Occipital lobe (tissue), 2 donors: ENCODE measurements around the gene TRIM10. TPM values are rescaled to one million over a fixed set of nuclear protein-coding genes. Genes with fewer than 3 reads are reported as not detected.
"Not testable (repeated sequence)": the region's sequence is repeated elsewhere in the genome, so short reads cannot be mapped to it uniquely, and the experiment has no call there.

ENCODE experiments used
- DNase-seq: peaks from one replicate; lab custom pipeline; 2025; lab: John Stamatoyannopoulos, UW
- total RNA-seq: library from RNA; depleted of rRNA; stranded (reverse); fragments of >200 nt; gene quantifications from one replicate; pipeline ENCODE4 v1.2.3, GENCODE V29; 2014

The TRIM10 gene
- total RNA-seq, 1 donor from 2014 or later: 0.31 TPM

DNA sequence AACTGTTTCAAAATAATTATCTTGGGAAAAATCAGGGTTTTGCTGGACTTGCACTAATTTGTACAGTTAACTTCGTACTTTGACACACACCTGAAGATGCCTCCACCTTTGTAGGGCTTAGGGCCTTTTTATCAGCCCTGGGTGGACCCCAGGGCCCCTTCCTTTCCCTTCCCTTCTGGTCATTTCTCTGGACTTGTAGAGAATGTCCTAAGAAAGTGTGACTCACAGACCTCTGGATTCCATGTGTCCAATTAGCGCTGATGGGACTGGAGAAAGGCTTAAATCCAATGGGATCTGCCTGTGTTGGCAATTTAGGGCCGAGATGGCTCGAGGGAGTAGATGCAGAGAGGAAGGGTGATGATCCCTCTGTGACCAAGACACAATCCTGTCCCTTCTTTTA is 11.7 kb upstream of the TRIM10 start:
- DNase-seq: no peak

DNA sequence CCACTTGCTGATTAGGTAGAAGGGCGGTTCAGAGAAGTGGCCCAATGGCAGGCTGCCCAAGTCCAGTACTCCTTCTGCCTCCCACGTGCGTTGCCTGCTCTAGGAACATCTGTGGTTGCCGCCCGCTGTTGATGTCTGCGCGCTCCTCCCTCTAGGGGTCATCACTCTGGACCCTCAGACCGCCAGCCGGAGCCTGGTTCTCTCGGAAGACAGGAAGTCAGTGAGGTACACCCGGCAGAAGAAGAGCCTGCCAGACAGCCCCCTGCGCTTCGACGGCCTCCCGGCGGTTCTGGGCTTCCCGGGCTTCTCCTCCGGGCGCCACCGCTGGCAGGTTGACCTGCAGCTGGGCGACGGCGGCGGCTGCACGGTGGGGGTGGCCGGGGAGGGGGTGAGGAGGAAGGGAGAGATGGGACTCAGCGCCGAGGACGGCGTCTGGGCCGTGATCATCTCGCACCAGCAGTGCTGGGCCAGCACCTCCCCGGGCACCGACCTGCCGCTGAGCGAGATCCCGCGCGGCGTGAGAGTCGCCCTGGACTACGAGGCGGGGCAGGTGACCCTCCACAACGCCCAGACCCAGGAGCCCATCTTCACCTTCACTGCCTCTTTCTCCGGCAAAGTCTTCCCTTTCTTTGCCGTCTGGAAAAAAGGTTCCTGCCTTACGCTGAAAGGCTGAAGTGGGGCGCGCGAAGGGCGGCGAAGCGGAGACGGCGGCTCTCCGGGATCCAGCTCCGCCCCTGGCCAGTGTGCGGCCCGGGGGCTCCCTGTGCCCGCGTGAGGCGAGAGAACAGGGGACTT is 10.9 kb upstream of the TRIM10 start:
- DNase-seq: no peak

DNA sequence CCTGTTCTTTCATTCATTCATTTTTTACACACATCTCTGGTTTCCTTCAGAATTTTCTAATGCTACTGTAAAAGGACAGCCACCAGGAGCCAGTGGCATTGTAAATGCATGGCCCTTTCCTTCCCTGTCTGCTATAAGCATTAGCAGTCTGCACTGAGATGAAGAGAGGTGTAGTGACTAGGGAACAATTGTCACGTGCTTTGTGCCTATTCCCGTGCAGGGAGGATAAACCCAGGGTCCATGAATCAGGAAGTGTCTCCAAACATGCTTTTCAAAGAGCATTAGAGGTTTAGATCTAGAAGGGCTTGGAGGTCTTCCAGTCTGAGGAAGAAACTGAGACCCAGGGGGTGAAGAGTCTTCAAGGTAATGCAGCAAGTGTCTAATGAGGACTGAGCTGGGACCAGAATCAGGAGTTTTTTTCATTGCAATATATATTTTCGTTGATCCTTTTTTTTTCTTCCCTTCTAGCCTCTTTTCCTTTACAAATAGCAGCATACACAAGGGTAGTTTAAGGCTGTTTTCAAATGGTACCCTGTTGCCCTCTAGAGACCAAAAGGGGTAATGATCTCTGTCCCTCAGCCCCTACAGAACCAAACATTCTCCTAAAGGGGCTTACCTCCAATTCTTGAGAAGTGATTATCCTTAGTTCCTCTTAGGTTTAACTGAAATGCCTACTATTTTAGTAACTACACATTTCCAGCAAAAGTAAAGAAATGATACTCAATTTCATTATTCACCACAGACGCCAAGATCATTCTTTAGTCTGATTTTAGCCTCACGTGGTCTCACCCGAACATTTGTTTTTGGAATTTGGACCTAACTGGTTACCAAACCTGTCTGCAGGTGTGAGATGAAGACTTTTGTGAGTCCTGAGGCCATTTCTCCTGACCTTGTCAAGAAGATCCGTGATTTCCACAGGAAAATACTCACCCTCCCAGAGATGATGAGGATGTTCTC is 8.9 kb upstream of the TRIM10 start:
- DNase-seq: no peak

DNA sequence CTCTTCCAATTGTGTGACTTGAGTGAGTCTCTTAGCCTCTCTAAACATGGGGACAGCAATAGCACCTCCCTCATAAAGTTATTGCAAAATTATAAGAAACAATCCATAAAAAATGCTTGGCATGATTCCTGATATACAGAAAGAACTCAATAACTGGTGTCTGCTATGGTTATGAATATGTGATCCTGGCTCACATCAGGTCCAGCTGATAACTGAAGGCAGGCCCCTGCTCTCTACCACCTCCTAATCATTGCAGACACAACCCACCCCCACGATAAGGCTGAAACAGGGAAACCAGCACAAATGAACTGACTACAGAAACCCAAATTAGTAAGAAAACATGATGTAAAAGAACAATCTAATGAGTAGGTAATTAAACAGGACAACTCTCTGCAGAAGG is 7.7 kb upstream of the TRIM10 start:
- DNase-seq: no peak

DNA sequence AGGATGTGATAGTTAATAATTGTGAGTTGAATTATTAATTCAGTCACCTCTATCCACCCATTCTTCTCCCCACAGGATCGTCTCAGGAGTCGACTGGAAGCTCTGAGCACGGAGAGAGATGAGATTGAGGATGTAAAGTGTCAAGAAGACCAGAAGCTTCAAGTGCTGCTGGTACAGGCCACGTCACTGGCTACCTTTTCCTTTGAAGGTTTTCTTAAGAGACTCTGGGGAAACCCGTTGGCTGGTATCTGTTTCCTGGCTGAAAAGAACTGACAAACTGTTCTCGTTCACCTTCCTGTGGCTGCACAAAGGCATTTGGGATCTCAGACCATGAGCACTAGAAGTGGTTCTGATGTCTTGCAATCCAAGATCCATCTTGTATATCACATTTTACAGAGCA is 6.1 kb upstream of the TRIM10 start:
- DNase-seq: no peak

DNA sequence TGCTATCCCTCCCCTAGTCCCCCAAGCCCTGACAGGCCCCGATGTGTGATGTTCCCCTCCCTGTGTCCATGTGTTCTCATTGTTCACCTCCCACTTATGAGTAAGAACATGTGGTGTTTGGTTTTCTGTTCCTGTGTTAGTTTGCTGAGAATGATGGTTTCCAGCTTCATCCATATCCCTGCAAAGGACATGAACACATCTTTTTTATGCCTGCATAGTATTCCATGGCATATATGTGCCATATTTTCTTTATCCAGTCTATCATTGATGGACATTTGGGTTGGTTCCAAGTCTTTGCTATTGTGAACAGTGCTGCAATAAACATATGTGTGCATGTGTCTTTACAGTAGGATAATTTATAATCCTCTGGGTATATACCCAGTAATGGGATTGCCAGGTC is 4.2 kb upstream of the TRIM10 start:
- not testable (repeated sequence) for DNase-seq

DNA sequence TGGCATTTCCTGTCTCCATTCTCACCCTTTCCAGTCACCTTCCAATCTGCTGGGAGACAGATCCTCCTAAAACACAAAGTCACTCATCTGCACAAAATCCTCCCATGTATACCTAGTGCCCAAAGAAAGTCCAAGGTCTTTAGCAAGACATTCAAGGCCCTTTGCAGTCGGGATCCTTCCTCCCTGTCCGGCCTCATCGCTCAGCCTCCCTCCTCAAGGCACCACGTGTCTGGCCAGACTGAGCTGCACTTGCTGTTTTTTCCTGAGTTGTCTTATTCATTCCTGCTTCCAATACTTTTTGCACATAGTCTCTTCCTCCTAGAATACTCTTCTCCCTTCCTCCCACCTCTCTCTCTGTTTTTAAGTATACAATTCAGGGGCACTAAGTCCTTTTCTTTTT is 3.7 kb upstream of the TRIM10 start:
- DNase-seq: no peak

DNA sequence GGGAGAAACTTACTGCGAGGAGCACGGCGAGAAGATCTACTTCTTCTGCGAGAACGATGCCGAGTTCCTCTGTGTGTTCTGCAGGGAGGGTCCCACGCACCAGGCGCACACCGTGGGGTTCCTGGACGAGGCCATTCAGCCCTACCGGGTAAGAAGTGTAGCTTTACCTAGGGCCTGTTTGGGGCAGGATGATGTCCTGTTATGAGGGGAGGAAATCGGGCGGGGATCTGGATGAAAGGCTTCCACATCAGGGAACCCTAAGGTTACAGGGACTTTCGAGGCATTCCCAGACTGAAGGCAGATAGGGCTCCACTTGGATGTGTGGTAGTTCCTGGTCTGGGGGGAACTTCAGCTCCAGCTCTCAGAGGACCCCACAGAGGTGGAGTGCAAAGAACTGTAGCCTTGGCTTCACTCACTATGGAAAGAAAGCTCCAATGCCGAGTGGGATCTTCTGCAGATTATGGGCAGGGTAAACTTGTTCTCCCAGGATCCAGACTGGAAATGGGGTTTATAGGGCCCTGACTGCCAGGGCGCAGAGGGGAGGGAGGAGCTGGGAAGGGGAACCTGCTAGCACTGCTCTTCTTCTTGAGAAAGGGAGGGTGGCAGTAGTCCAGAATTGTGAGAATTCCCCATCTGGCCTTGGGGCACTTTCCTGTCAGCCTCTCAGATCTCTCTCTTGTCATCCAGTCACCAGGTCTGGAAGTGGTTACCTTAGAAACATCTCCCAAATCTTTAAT is 3.1 kb upstream of the TRIM10 start:
- no peak for DNase-seq

DNA sequence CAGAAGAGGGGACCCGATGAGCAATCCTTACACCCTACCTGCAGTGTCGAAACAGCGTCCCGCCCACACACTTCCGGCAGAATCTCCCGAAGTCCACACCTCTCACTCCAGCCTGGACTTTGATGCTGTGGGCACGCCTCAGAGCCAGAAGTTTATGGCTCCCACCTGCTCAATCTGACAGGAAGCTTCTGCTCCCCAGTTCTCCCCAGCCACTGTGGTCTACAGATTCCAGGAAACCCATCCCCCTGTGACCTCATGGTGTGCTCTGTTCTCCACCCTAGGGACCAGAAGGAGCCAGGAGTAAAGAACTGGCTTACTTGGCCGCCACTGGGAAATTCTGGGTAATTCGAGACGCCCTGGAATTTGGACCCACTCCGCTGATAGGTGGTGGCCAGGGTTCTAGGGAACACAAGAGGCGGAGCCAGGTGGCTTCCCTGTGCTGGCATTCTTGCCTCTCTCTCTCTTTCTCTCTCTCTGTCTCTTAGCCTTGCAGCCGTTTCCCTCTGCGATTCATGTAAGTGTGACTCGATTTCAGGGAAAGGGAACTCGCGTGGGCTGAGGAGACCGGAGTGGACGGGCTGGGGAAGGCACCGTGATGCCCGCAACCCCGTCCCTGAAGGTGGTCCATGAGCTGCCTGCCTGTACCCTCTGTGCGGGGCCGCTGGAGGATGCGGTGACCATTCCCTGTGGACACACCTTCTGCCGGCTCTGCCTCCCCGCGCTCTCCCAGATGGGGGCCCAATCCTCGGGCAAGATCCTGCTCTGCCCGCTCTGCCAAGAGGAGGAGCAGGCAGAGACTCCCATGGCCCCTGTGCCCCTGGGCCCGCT is 2.3 kb upstream of the TRIM10 start, which contains the start of gene TRIM15:
Gene TRIM15, plus strand, starts transcription at position 457 of the 828 bp plus-strand sequence. Its CDS starts 139 bp downstream, at position 596.
- no peak for DNase-seq

DNA sequence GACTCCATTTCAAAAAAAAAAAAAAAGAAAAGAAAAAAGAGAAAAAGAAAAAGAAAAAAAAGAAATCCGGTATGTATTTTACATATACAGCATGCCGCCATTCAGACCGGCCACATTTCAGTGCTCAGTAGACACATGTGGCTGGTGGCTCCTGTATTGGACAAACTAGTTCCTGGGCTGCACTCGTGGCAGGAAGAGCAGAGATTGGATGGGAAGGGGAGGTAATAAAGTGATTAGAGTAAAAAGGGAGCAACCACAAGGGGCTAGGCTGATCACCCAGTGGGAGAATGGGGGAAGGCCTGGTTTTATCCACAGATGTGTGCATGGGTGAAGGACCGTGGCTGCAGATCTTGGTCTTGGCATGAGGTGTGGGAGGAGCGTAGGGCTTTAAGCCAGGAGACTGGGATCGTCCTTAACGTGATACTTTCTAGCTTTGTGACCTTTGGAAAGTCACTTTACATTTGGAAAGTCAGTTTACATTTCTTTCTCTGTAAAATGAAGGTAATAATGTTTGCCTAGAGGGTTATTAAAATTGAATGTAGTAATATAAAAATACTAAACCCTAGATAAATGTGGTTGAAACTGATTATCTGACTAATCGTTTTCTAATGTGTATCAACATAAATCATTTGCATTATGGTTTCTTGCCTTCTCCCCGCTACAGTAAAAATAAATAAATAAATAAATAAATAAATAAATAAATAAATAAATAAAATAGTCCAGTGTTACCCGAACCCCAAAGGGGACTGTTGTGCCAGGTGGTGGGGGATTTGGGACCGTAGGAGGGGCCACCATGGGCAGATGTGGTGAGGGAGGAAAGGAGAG is 1.5 kb upstream of the TRIM10 start:
- DNase-seq: no peak

DNA sequence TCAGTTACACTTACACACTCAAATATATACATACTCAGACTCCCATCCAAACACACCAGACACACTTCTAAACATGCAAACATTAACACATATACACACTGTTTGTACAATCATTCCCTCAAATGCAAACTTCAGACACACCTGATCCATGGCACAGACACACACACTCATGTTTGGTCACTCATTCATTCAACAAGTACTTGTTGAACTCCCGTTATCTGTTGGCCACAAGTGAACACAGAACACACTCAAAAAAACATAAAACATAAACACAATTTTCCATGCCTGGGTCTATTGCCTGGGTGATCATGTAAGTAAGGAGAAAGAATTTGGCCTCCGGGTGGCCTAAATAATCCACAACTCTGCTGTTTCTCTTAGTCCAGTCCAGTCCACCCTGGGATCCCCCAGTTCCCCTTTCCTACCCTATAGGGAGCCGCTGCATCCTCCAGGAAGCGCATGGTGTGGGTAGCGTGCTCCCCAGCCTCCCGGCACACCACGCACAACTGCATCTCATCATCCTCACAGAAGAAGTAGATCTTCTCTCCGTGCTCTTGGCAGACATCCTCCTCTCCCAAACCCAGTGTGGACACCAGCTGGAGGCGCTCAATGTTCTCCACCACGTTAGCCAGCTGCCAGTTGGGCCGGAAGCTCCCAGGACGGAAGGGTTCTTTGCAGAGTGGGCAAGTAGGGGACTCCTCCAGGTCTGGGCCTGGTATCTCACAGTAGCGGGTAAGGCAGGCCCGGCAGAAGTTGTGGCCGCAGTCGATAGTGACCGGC is 815 bp downstream of the TRIM10 start:
- no peak for DNase-seq

DNA sequence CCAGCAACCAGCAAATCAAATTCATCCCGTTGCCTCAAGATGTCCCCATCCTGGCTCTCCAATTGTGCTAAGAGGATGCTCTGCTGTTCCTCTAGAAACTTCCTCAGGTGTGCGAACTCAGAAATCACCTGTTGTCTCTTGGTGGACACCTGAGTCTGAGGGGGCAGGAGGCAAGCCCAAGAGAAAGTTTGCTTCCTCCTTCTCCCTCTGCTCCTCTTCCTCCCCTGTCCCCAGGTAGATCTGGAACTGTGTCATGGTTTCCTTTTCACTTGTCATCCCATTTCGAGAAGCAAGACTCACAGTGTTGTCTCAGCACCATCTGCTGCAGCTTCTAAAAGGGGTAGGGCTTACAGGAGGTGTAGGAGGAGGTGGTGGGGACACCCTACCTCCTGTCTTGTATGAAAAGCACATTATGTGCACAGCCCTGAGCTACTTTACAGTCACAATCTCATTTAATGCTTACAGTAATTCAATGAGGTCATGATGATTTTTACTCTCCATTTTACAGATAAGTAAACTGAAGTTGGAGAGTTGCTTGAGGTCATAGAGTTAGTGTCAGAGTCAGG is 2.5 kb downstream of the TRIM10 start:
- no peak for DNase-seq

DNA sequence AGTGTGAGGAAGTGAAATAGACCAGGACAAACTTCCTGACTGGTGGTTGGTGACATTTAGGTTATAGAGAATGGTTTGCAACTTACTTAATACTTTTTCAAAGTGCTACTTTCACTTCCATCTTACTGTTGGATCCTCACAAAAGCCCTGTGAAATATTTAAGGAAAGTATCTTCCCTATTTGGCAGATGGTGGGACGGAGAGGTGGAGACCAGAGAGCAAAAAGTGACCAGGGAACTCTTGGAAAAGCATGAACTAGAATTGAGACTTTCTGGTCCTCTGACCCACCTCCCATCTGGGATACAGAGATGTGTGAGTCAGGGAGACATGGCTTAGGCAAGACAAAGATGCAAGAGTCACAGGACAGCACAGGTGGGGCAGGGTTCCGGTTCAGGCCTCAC is 3.0 kb downstream of the TRIM10 start:
- no peak for DNase-seq

DNA sequence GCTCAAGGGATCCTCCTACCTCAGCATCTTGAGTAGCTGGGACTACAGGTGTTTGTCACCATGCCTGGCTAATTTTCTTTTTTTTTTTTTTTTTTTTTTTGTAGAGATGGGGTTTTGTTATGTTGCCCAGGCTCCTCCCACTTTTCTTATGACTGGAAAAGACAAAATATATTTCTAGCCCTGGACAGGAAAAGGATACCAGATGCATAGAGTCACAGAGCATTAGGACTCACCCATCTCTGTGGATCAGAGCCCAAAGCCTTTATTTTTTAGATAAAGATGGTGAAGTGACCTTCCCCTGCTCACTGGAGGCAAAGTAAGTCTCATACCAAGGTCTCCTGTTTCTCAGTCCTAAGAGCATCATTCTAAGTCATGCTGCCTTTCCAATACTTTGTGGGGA is 3.4 kb downstream of the TRIM10 start:
- no peak for DNase-seq

DNA sequence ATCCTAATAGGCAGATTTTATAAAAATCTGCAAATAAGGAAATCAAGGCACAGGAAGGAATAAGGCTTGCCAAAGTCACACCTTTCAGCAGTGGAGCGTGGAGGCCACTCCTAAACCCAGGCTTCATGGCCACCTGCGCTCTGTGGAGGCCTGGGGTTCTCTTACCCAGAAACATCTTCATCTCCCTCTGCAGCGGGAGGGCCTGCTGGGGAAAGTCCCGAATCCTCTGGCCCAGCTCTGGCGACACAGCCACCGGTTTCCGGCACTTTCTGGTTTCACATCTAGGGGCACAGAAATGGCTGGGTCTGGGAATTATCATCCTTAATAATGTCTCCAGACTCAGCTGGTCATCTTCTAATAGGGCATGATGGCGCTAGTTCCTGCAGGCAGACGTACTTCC is 4.2 kb downstream of the TRIM10 start:
- DNase-seq: no peak

DNA sequence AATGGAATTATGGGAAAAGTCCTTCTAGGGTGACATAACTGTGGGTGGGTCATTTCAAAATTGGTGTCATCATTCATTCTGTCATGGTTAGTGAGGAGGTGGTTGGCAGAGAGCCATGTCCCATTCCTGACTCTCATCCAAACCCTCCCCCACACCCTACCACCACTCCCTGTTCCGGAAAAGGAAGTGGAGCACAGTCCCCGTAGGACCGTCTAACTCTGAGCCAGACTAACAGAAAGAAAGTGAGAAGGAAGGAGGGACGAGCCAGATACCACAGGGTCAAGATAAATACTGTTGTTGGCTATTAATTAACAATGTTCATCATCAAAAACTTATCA is 4.8 kb downstream of the TRIM10 start:
- DNase-seq: no peak

DNA sequence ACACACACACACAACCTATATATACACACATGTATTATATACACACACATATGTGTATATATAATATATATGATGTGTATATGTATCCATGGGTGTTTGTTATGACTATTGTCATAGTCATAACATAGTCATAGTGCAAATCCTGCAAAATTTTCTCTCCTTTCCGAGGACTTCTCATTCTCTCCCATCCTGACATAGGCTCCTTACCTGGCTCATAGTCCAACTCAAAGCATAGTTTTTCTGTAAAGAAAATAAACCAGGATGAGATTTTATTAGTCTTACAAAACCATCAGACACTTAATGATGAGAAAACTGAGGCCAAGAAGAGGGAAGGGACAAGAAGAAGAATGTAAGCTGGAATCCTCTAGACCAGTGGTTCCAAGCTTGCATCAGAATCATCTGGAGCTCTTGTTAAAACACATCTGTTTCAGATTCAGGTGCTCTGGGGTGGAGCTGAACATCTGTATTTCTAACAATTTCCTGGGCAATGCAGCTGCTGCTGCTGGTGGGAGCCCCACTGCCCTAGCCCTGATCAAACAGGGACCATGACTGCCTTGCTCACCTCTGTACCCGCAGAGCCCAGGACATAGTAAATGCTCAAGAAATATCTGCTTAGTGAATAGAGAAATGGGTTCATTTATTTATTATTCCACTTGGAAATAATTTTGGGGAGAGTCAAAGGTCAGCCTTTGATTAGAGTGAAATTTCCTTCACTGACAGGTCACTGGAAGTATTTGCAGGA is 5.3 kb downstream of the TRIM10 start:
- no peak for DNase-seq
